ENCODE results near the gene FAF1. TPM values are rescaled to one million over a fixed set of nuclear protein-coding genes. Genes with fewer than 3 reads are reported as not detected.

FAF1 gene
- total and polyA plus RNA-seq, 4 donors = 8.6 to 45.0 (median 18.2) TPM

DNA sequence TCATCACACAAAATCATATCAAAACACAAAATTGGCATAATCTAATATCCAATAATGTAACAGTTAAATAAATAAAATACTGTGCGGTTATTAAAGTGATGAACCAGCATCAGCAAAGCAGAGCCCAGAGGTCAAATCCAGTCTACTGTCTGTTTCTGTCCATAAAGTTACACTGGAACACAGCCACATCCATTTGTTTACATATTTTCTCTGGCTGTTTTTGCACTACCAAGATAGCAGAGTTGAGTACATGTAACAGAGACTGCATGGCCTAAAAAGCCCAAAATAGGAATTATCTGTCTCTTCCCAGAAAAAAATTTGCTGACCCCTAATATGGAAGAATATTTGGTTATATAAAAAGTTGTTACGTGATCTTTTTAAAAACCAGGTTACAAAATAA lies 294.7 kb downstream of the FAF1 start:
- Histone ChIP-seq H3K9me3 (ENCODE audit: control insufficient read depth in 4 of 4, low read length in 3 of 4) (no peaks in the 10 kb centered on the region), H3K27ac (ENCODE audit: low read depth in 1 of 2, low read length in 2 of 2) (no peak overlapping the region), H3K4me3 (ENCODE audit: low read depth in 1 of 3, low read length in 3 of 3) (no peak overlapping the region), H3K27me3 (ENCODE audit: control insufficient read depth in 4 of 4, insufficient read depth in 4 of 4, low read length in 3 of 4) (no peaks in the 10 kb centered on the region), H3K9ac (ENCODE audit: low read depth in 1 of 2, low read length in 2 of 2) (no peak overlapping the region), H3K36me3 (ENCODE audit: control insufficient read depth in 4 of 4, insufficient read depth in 3 of 4, low read depth in 1 of 4, low read length in 3 of 4) (no peaks in the 10 kb centered on the region), H3K4me1 (ENCODE audit: control insufficient read depth in 4 of 4, insufficient read depth in 4 of 4, low read length in 3 of 4) (peaks cover 0 to 8% (median 2%) of the 10 kb centered on the region in 4 donors)
- 62% methylated on average over 2 of the region's 2 CpGs for WGBS
- no peak for DNase-seq (ENCODE audit: low spot score)
- TF ChIP-seq RXRA (IDR thresholded peaks at IDR 0.05) (peak; percentile 32 to 36), NR2F2 (IDR thresholded peaks at IDR 0.05) (peak; percentile 79), RAD21 (IDR thresholded peaks at IDR 0.05) (peak in 1 of 2 donors; percentile 10), SP1 (IDR thresholded peaks at IDR 0.05) (peak; percentile 54), YY1 (IDR thresholded peaks at IDR 0.05) (no peak)
- TF ChIP-seq, protein P1, sequence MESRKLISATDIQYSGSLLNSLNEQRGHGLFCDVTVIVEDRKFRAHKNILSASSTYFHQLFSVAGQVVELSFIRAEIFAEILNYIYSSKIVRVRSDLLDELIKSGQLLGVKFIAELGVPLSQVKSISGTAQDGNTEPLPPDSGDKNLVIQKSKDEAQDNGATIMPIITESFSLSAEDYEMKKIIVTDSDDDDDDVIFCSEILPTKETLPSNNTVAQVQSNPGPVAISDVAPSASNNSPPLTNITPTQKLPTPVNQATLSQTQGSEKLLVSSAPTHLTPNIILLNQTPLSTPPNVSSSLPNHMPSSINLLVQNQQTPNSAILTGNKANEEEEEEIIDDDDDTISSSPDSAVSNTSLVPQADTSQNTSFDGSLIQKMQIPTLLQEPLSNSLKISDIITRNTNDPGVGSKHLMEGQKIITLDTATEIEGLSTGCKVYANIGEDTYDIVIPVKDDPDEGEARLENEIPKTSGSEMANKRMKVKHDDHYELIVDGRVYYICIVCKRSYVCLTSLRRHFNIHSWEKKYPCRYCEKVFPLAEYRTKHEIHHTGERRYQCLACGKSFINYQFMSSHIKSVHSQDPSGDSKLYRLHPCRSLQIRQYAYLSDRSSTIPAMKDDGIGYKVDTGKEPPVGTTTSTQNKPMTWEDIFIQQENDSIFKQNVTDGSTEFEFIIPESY (IDR thresholded peaks at IDR 0.05) = no peak
- TF ChIP-seq, protein P2, sequence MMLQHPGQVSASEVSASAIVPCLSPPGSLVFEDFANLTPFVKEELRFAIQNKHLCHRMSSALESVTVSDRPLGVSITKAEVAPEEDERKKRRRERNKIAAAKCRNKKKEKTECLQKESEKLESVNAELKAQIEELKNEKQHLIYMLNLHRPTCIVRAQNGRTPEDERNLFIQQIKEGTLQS (IDR thresholded peaks at IDR 0.05) = no peak
- TF ChIP-seq, protein P3, sequence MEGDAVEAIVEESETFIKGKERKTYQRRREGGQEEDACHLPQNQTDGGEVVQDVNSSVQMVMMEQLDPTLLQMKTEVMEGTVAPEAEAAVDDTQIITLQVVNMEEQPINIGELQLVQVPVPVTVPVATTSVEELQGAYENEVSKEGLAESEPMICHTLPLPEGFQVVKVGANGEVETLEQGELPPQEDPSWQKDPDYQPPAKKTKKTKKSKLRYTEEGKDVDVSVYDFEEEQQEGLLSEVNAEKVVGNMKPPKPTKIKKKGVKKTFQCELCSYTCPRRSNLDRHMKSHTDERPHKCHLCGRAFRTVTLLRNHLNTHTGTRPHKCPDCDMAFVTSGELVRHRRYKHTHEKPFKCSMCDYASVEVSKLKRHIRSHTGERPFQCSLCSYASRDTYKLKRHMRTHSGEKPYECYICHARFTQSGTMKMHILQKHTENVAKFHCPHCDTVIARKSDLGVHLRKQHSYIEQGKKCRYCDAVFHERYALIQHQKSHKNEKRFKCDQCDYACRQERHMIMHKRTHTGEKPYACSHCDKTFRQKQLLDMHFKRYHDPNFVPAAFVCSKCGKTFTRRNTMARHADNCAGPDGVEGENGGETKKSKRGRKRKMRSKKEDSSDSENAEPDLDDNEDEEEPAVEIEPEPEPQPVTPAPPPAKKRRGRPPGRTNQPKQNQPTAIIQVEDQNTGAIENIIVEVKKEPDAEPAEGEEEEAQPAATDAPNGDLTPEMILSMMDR (IDR thresholded peaks at IDR 0.05; ENCODE audit: low read depth, low read length, missing input control) = no peak

DNA sequence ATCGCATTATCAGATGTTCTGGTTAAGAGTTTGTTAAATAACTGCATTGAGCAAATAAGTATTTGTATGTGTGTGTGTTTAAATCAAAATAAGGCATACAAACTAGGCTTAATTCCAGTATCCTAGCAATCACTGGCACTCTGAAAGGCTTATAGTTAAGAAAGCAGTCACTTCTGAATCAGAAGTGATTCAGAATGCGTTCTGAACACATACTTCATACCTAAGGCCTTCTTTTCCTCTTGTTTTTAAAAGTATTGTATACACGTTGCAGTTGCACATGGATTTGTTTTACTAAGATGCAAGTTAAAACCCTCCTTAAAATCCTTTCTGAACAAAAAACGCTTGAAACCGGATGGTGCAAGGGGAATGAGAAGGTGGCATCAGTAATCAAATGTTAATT lies 298.4 kb downstream of the FAF1 start:
- Histone ChIP-seq H3K27ac (ENCODE audit: low read depth in 1 of 2, low read length in 2 of 2) (no peak overlapping the region), H3K4me1 (ENCODE audit: control insufficient read depth in 4 of 4, insufficient read depth in 4 of 4, low read length in 3 of 4) (peaks cover 0 to 8% (median 2%) of the 10 kb centered on the region in 4 donors), H3K9me3 (ENCODE audit: control insufficient read depth in 4 of 4, low read length in 3 of 4) (no peaks in the 10 kb centered on the region), H3K9ac (ENCODE audit: low read depth in 1 of 2, low read length in 2 of 2) (no peak overlapping the region), H3K4me3 (ENCODE audit: low read depth in 1 of 3, low read length in 3 of 3) (no peak overlapping the region), H3K27me3 (ENCODE audit: control insufficient read depth in 4 of 4, insufficient read depth in 4 of 4, low read length in 3 of 4) (no peaks in the 10 kb centered on the region), H3K36me3 (ENCODE audit: control insufficient read depth in 4 of 4, insufficient read depth in 3 of 4, low read depth in 1 of 4, low read length in 3 of 4) (no peaks in the 10 kb centered on the region)
- no peak for DNase-seq (ENCODE audit: low spot score)
- TF ChIP-seq SP1 (IDR thresholded peaks at IDR 0.05) (no peak), HNF4G (IDR thresholded peaks at IDR 0.05) (no peak), RAD21 (IDR thresholded peaks at IDR 0.05) (no peak), FOXA2 (IDR thresholded peaks at IDR 0.05) (no peak), FOXA1 (IDR thresholded peaks at IDR 0.05) (no peak), GABPA (IDR thresholded peaks at IDR 0.05 in 1 of 2, conservative IDR thresholded peaks at IDR 0.05 in 1 of 2) (no peak)
- 95% methylated on average over 5 of the region's 5 CpGs for WGBS

DNA sequence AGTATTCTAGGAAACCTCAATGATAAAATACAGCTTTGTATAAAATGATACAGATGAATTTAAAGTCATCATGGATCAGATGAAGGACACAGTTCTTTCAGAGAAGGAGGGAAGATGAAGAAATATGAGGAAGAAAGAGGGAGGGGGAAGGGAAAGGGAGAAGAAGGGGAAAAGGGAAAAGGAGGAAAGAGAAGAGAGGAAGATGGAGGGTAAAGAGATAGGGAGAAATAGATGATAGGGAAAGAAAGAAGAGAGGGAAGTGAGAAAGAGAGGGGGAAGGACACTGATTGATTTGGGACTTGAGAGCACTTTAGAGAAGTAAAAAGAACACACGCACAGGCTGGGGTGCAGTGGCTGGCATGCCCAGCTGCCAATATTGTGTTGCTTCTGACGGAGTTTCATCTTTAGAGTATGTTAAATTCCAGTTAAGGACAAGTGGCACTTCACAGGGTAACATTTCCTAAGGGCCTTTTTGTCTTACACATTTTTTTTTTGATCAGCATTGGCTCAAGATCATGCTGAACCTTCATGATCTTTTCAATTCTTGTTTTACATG lies 300.9 kb downstream of the FAF1 start:
- no peaks in the 10 kb centered on the region for H3K4me1 ChIP-seq (ENCODE audit: control insufficient read depth in 4 of 4, insufficient read depth in 4 of 4, low read length in 3 of 4)
- H3K36me3 ChIP-seq (ENCODE audit: control insufficient read depth in 4 of 4, insufficient read depth in 3 of 4, low read depth in 1 of 4, low read length in 3 of 4) = peaks cover 0 to 1% (median 0%) of the 10 kb centered on the region in 4 donors
- H3K27me3 ChIP-seq (ENCODE audit: control insufficient read depth in 4 of 4, insufficient read depth in 4 of 4, low read length in 3 of 4) = no peaks in the 10 kb centered on the region
- no peaks in the 10 kb centered on the region for H3K9me3 ChIP-seq (ENCODE audit: control insufficient read depth in 4 of 4, low read length in 3 of 4)
- H3K9ac ChIP-seq (ENCODE audit: low read depth in 1 of 2, low read length in 2 of 2) = no peak overlapping the region
- DNase-seq (ENCODE audit: low spot score) = no peak
- no peak overlapping the region for H3K27ac ChIP-seq (ENCODE audit: low read depth in 1 of 2, low read length in 2 of 2)
- over 99% methylated on average over 2 of the region's 2 CpGs for WGBS
- H3K4me3 ChIP-seq (ENCODE audit: low read depth in 1 of 3, low read length in 3 of 3) = no peak overlapping the region
- TF ChIP-seq YY1 (IDR thresholded peaks at IDR 0.05) (no peak), JUND (IDR thresholded peaks at IDR 0.05) (no peak), TAF1 (conservative IDR thresholded peaks at IDR 0.05) (no peak), HNF4G (IDR thresholded peaks at IDR 0.05) (no peak), FOXA1 (IDR thresholded peaks at IDR 0.05) (no peak), RXRA (IDR thresholded peaks at IDR 0.05) (no peak), HNF4A (conservative IDR thresholded peaks at IDR 0.05) (no peak), EGR1 (IDR thresholded peaks at IDR 0.05; ENCODE audit: low read depth in 2 of 2) (no peak), SP1 (IDR thresholded peaks at IDR 0.05) (no peak), FOXA2 (IDR thresholded peaks at IDR 0.05) (no peak), RAD21 (IDR thresholded peaks at IDR 0.05) (no peak)
- TF ChIP-seq, protein P2 (IDR thresholded peaks at IDR 0.05) = no peak
- TF ChIP-seq, protein P4, sequence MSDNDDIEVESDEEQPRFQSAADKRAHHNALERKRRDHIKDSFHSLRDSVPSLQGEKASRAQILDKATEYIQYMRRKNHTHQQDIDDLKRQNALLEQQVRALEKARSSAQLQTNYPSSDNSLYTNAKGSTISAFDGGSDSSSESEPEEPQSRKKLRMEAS (IDR thresholded peaks at IDR 0.05) = no peak
- TF ChIP-seq, protein P5, sequence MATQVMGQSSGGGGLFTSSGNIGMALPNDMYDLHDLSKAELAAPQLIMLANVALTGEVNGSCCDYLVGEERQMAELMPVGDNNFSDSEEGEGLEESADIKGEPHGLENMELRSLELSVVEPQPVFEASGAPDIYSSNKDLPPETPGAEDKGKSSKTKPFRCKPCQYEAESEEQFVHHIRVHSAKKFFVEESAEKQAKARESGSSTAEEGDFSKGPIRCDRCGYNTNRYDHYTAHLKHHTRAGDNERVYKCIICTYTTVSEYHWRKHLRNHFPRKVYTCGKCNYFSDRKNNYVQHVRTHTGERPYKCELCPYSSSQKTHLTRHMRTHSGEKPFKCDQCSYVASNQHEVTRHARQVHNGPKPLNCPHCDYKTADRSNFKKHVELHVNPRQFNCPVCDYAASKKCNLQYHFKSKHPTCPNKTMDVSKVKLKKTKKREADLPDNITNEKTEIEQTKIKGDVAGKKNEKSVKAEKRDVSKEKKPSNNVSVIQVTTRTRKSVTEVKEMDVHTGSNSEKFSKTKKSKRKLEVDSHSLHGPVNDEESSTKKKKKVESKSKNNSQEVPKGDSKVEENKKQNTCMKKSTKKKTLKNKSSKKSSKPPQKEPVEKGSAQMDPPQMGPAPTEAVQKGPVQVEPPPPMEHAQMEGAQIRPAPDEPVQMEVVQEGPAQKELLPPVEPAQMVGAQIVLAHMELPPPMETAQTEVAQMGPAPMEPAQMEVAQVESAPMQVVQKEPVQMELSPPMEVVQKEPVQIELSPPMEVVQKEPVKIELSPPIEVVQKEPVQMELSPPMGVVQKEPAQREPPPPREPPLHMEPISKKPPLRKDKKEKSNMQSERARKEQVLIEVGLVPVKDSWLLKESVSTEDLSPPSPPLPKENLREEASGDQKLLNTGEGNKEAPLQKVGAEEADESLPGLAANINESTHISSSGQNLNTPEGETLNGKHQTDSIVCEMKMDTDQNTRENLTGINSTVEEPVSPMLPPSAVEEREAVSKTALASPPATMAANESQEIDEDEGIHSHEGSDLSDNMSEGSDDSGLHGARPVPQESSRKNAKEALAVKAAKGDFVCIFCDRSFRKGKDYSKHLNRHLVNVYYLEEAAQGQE (IDR thresholded peaks at IDR 0.05) = no peak

Data from liver (tissue), 9 donors.